Measurements from ENCODE around the gene HIPK4.

DNA sequence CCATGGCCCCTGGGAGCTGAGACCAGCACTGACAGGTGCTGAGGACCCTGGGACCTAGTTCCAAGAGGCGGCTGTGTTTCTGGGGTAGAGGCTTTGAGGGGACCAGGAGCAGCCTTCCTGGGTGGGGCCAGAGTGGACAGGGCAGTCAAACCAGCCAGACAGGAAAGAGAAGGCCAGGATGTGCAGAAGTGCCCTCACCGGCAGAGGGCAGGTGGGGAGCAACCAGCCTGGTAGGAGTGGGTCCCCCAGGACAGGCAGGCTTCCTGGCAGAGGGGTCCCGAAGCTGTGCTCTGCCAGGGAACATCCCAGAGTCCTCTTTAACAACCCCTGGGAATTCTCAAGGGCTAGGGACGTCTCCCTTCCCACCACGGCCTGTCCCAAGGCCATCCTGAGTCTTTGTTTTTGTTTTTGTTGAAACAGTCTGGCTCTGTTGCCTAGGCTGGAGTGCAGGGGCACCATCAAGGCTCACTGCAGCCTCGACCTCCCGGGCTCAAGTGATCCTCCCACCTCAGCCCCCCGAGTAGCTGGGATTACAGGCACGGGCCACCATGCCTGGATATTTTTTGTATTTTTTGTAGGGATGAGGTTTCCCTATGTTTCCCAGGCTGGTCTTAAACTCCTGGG lies 3.0 kb upstream of the HIPK4 start:
- TF ChIP-seq, protein P1, sequence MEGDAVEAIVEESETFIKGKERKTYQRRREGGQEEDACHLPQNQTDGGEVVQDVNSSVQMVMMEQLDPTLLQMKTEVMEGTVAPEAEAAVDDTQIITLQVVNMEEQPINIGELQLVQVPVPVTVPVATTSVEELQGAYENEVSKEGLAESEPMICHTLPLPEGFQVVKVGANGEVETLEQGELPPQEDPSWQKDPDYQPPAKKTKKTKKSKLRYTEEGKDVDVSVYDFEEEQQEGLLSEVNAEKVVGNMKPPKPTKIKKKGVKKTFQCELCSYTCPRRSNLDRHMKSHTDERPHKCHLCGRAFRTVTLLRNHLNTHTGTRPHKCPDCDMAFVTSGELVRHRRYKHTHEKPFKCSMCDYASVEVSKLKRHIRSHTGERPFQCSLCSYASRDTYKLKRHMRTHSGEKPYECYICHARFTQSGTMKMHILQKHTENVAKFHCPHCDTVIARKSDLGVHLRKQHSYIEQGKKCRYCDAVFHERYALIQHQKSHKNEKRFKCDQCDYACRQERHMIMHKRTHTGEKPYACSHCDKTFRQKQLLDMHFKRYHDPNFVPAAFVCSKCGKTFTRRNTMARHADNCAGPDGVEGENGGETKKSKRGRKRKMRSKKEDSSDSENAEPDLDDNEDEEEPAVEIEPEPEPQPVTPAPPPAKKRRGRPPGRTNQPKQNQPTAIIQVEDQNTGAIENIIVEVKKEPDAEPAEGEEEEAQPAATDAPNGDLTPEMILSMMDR (IDR thresholded peaks at IDR 0.05) = no peak
- TF ChIP-seq POLR2A (IDR thresholded peaks at IDR 0.05) (no peak), POLR2AphosphoS5 (IDR thresholded peaks at IDR 0.05; ENCODE audit: insufficient read depth in 1 of 2, low read depth in 1 of 2) (no peak)

Data from vagina (tissue), 2 donors.